Measurements from ENCODE around the gene EFHD1. TPM values are rescaled to one million over a fixed set of nuclear protein-coding genes. Genes with fewer than 3 reads are reported as not detected.
A peak's percentile ranks its signal among the peaks of the same experiment; 100 is the strongest.
"Not testable (repeated sequence)": the region's sequence is repeated elsewhere in the genome, so short reads cannot be mapped to it uniquely, and the experiment has no call there.

EFHD1 gene
- total RNA-seq, 2 donors from 2014 or later, result 4.0 to 4.4 TPM

- Histone ChIP-seq H3K9me3 (no peaks in the 10 kb centered on the region), H3K36me3 (replicated peaks in 1 of 2; ENCODE audit: insufficient read depth in 1 of 2, low read depth in 2 of 2) (no peaks in the 10 kb centered on the region), H3K4me3 (no peak overlapping the region), H3K27me3 (peaks cover 0 to 12% of the 10 kb centered on the region in 2 donors), H3K27ac (peak overlapping the region in 1 of 4 donors; percentile 33), H3K4me1 (peaks cover 24% of the 10 kb centered on the region)
- intact Hi-C loops (cut with DNase I), result no loop called here
- no peak for TF ChIP-seq POLR2A (IDR thresholded peaks at IDR 0.05)
- TF ChIP-seq, protein P1, sequence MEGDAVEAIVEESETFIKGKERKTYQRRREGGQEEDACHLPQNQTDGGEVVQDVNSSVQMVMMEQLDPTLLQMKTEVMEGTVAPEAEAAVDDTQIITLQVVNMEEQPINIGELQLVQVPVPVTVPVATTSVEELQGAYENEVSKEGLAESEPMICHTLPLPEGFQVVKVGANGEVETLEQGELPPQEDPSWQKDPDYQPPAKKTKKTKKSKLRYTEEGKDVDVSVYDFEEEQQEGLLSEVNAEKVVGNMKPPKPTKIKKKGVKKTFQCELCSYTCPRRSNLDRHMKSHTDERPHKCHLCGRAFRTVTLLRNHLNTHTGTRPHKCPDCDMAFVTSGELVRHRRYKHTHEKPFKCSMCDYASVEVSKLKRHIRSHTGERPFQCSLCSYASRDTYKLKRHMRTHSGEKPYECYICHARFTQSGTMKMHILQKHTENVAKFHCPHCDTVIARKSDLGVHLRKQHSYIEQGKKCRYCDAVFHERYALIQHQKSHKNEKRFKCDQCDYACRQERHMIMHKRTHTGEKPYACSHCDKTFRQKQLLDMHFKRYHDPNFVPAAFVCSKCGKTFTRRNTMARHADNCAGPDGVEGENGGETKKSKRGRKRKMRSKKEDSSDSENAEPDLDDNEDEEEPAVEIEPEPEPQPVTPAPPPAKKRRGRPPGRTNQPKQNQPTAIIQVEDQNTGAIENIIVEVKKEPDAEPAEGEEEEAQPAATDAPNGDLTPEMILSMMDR (IDR thresholded peaks at IDR 0.05), result no peak
- DNase-seq (no peak), ATAC-seq (no peak)
- 51 to 56% methylated on average over 19 of the region's 19 CpGs for WGBS, 2 donors
Observed at GRCh38 chr2:232632229-232632903, 1.0 kb upstream of the EFHD1 start.

- intact Hi-C loops (cut with DNase I), result no loop called here
- WGBS, 2 donors, result 2 to 5% methylated on average over 15 to 40 of the region's 40 CpGs
- Histone ChIP-seq H3K9me3 (no peaks in the 10 kb centered on the region), H3K4me1 (peaks cover 24% of the 10 kb centered on the region), H3K27ac (peak overlapping the region in 1 of 4 donors; percentile 33), H3K36me3 (replicated peaks in 1 of 2; ENCODE audit: insufficient read depth in 1 of 2, low read depth in 2 of 2) (no peaks in the 10 kb centered on the region), H3K4me3 (peak overlapping the region in 1 of 2 donors; percentile 20), H3K27me3 (peaks cover 0 to 12% of the 10 kb centered on the region in 2 donors)
- DNase-seq (peak in 3 of 4 donors; percentile 12 to 19 (median 18)), ATAC-seq (peak; percentile 28)
- no peak for TF ChIP-seq POLR2A (IDR thresholded peaks at IDR 0.05)
- TF ChIP-seq, protein P1 (IDR thresholded peaks at IDR 0.05), result no peak
Observed at GRCh38 chr2:232632904-232633412, 446 bp upstream of the EFHD1 start.

DNA sequence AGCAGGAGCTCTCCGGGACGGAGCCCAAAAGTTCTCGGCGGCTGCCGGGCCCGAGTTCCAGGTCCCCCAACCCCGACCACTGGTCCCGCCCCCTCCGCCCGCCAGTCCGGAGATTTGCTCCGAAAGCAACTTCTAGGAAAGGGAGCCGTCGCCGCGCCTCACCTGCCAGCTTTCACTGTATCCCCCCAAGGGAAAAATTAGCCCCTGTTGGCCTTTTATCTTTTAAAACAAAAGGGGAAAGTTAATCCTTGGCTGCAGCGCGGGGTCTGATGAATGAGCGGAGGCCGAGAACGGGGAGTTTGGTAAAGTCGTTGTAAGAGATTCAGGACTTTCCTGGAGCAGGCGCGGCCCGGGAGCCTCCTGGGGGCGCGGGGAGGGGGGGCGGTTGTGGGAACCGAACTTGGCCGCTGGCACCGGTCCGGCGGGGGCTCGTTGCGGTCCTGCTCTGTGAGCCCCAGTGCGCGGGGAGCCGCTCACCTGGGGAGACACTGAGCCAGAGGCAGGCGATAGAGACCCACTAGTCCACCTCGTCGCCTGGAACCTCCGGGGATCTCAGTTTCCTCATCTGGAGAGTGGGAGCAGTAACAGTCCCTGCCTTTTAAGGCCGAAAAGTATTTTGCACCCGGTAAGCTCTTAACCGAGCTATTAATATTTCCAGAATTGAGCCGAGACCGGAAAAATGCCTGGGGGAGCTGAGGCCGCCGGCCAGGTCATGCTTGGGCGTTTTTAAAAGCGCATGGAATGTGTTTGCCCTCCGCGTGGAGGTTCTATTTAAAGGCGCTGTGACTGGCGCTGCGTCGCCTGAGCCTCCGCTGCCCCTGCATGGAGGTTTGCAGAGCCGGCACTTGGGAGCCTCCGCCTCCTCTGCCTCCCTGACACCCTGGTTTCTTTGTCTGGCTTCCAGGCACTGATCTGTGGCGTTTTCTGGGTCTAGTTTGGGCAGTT is 1.1 kb downstream of the EFHD1 start:
- H3K9me3 ChIP-seq, result no peaks in the 10 kb centered on the region
- no peak overlapping the region for H3K27ac ChIP-seq
- TF ChIP-seq, protein P1 (IDR thresholded peaks at IDR 0.05), result no peak
- TF ChIP-seq POLR2A (IDR thresholded peaks at IDR 0.05), result no peak
- H3K4me1 ChIP-seq, result peaks cover 24% of the 10 kb centered on the region
- no peaks in the 10 kb centered on the region for H3K36me3 ChIP-seq (replicated peaks in 1 of 2; ENCODE audit: insufficient read depth in 1 of 2, low read depth in 2 of 2)
- intact Hi-C loops (cut with DNase I), result no loop called here
- no peak overlapping the region for H3K4me3 ChIP-seq
- WGBS, 2 donors, result 34 to 36% methylated on average over 36 to 59 of the region's 61 CpGs
- DNase-seq, result peak in 1 of 4 donors; percentile 7
- peaks cover 0 to 12% of the 10 kb centered on the region in 2 donors for H3K27me3 ChIP-seq
- peak; percentile 28 for ATAC-seq

DNA sequence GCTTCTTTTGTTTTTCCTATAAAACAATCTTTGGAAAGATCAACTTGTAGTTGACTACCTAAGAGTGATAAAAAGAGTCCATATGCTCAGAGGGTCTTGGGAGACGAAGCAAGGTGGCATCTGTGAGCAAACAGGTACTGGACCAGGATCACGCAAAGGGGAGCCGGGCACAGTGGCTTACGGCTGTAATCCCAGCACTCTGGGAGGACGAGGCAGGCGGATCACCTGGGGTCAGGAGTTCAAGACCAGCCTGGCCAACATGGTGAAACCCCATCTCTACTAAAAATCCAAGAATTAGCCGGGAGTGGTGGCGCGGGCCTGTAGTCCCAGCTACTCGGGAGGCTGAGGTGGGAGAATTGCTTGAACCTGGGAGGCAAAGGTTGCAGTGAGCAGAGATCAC is 2.0 kb downstream of the EFHD1 start:
- H3K4me1 ChIP-seq, result peaks cover 24% of the 10 kb centered on the region
- H3K27me3 ChIP-seq, result peaks cover 0 to 12% of the 10 kb centered on the region in 2 donors
- 97 to 98% methylated on average over 10 of the region's 10 CpGs for WGBS, 2 donors
- intact Hi-C loops (cut with DNase I); H3K27ac ChIP-seq; H3K36me3 ChIP-seq (replicated peaks in 1 of 2; ENCODE audit: insufficient read depth in 1 of 2, low read depth in 2 of 2); H3K4me3 ChIP-seq; H3K9me3 ChIP-seq; DNase-seq; ATAC-seq: not testable (repeated sequence)

- Histone ChIP-seq H3K4me1 (peaks cover 24% of the 10 kb centered on the region), H3K36me3 (replicated peaks in 1 of 2; ENCODE audit: insufficient read depth in 1 of 2, low read depth in 2 of 2) (no peaks in the 10 kb centered on the region), H3K4me3 (no peak overlapping the region), H3K27ac (no peak overlapping the region), H3K27me3 (peaks cover 0 to 12% of the 10 kb centered on the region in 2 donors), H3K9me3 (no peaks in the 10 kb centered on the region)
- intact Hi-C loops (cut with DNase I), result no loop called here
- ATAC-seq (no peak), DNase-seq (no peak)
- TF ChIP-seq POLR2A (IDR thresholded peaks at IDR 0.05), result no peak
- TF ChIP-seq, protein P1 (IDR thresholded peaks at IDR 0.05), result no peak
- 95 to 97% methylated on average over 4 of the region's 4 CpGs for WGBS, 2 donors
Observed at GRCh38 chr2:232635820-232636219, 2.4 kb downstream of the EFHD1 start.

Data from body of pancreas (tissue), 4 donors.